Stimulated activated naive B cell treated with anti-CD40 and anti-IgM and Interleukin-4, amounts not matched to agents 10 μg/mL and 1 μg/mL and 100 μg/mL, for 72 hours (primary cell): ENCODE data around the gene ASPN.

Experiments used
- ATAC-seq, 2 donors: fragments of 150-1000 bp; cut with Tn5 transposase; replicated peaks; 2 replicates each; pipeline ENCODE4 v1.10.0; 2021; ENCODE audit warnings: moderate library complexity in 1 of 2
- DNase-seq: peaks from one replicate; pipeline ENCODE4 v3.0.0; 2021
- H3K27ac Mint-ChIP-seq: one replicate; pipeline ENCODE4 v1.8.0; 2022; ENCODE audit warnings: mild to moderate bottlenecking, mixed read lengths
- H3K27me3 Mint-ChIP-seq, 2 donors: one replicate each; pipeline ENCODE4 v1.8.0; 2022; ENCODE audit warnings: mixed read lengths in 2 of 2
- H3K36me3 Mint-ChIP-seq, 2 donors: one replicate each; pipeline ENCODE4 v1.8.0; 2022; ENCODE audit warnings: mixed read lengths in 2 of 2, mild to moderate bottlenecking in 1 of 2
- H3K4me1 Mint-ChIP-seq, 2 donors: one replicate each; pipeline ENCODE4 v1.8.0; 2022; ENCODE audit warnings: mixed read lengths in 2 of 2, mild to moderate bottlenecking in 1 of 2
- H3K4me3 Mint-ChIP-seq, 2 donors: one replicate each; pipeline ENCODE4 v1.8.0; 2022; ENCODE audit warnings: mild to moderate bottlenecking in 2 of 2, mixed read lengths in 2 of 2, moderate library complexity in 1 of 2
- H3K9me3 Mint-ChIP-seq, 2 donors: one replicate each; pipeline ENCODE4 v1.8.0; 2022; ENCODE audit warnings: mixed read lengths in 2 of 2, mild to moderate bottlenecking in 1 of 2

Gene ASPN

GRCh38 chr9:92513349-92513748 is 31.0 kb upstream of the ASPN start:
- H3K9me3 Mint-ChIP-seq: no peaks in the 10 kb centered on the region
- peaks cover 1 to 4% of the 10 kb centered on the region in 2 donors for H3K36me3 Mint-ChIP-seq
- H3K27me3 Mint-ChIP-seq: no peaks in the 10 kb centered on the region
- no peak overlapping the region for H3K4me3 Mint-ChIP-seq
- DNase-seq (no peak), ATAC-seq (no peak)
- no peak overlapping the region for H3K27ac Mint-ChIP-seq
- peaks cover 7 to 35% of the 10 kb centered on the region in 2 donors for H3K4me1 Mint-ChIP-seq

- H3K4me1 Mint-ChIP-seq: peaks cover 8 to 35% of the 10 kb centered on the region in 2 donors
- DNase-seq: no peak
- H3K27ac Mint-ChIP-seq: no peak overlapping the region
- no peaks in the 10 kb centered on the region for H3K27me3 Mint-ChIP-seq
- ATAC-seq: peak; percentile 74 to 82
- peak overlapping the region in 1 of 2 donors; percentile 9 for H3K4me3 Mint-ChIP-seq
- H3K9me3 Mint-ChIP-seq: no peaks in the 10 kb centered on the region
- H3K36me3 Mint-ChIP-seq: peaks cover 1 to 4% of the 10 kb centered on the region in 2 donors
Measured at GRCh38 chr9:92512622-92513021, 30.3 kb upstream of the ASPN start.

- ATAC-seq (peak; percentile 69 to 82), DNase-seq (no peak)
- H3K9me3 Mint-ChIP-seq: no peaks in the 10 kb centered on the region
- H3K27me3 Mint-ChIP-seq: no peaks in the 10 kb centered on the region
- H3K36me3 Mint-ChIP-seq: peaks cover 1 to 6% of the 10 kb centered on the region in 2 donors
- H3K4me3 Mint-ChIP-seq: no peak overlapping the region
- H3K4me1 Mint-ChIP-seq: peaks cover 8 to 35% of the 10 kb centered on the region in 2 donors
- H3K27ac Mint-ChIP-seq: no peak overlapping the region
Measured at GRCh38 chr9:92510747-92511146, 28.4 kb upstream of the ASPN start.

GRCh38 chr9:92509050-92509449 is 26.7 kb upstream of the ASPN start:
- H3K4me1 Mint-ChIP-seq: peaks cover 8 to 41% of the 10 kb centered on the region in 2 donors
- peaks cover 1 to 7% of the 10 kb centered on the region in 2 donors for H3K36me3 Mint-ChIP-seq
- H3K27me3 Mint-ChIP-seq: no peaks in the 10 kb centered on the region
- H3K9me3 Mint-ChIP-seq: no peaks in the 10 kb centered on the region
- no peak for DNase-seq
- no peak overlapping the region for H3K4me3 Mint-ChIP-seq
- no peak for ATAC-seq
- no peak overlapping the region for H3K27ac Mint-ChIP-seq

- no peaks in the 10 kb centered on the region for H3K9me3 Mint-ChIP-seq
- H3K27ac Mint-ChIP-seq: no peak overlapping the region
- no peak overlapping the region for H3K4me3 Mint-ChIP-seq
- H3K4me1 Mint-ChIP-seq: peaks cover 8 to 36% of the 10 kb centered on the region in 2 donors
- DNase-seq (no peak), ATAC-seq (no peak)
- H3K36me3 Mint-ChIP-seq: peaks cover 1 to 7% of the 10 kb centered on the region in 2 donors
- H3K27me3 Mint-ChIP-seq: no peaks in the 10 kb centered on the region
Measured at GRCh38 chr9:92508018-92508820, 25.9 kb upstream of the ASPN start.

GRCh38 chr9:92507496-92507895 is 25.2 kb upstream of the ASPN start:
- Mint-ChIP-seq H3K4me1 (peaks cover 5 to 29% of the 10 kb centered on the region in 2 donors), H3K9me3 (no peaks in the 10 kb centered on the region), H3K4me3 (no peak overlapping the region), H3K36me3 (peaks cover 1 to 7% of the 10 kb centered on the region in 2 donors), H3K27me3 (no peaks in the 10 kb centered on the region), H3K27ac (no peak overlapping the region)
- ATAC-seq (no peak), DNase-seq (no peak)

GRCh38 chr9:92507005-92507404 is 24.7 kb upstream of the ASPN start:
- ATAC-seq (no peak), DNase-seq (no peak)
- no peaks in the 10 kb centered on the region for H3K27me3 Mint-ChIP-seq
- no peak overlapping the region for H3K27ac Mint-ChIP-seq
- peaks cover 5 to 24% of the 10 kb centered on the region in 2 donors for H3K4me1 Mint-ChIP-seq
- no peaks in the 10 kb centered on the region for H3K9me3 Mint-ChIP-seq
- no peak overlapping the region for H3K4me3 Mint-ChIP-seq
- H3K36me3 Mint-ChIP-seq: peaks cover 1 to 7% of the 10 kb centered on the region in 2 donors

- peaks cover under 1 to 5% of the 10 kb centered on the region in 2 donors for H3K36me3 Mint-ChIP-seq
- H3K9me3 Mint-ChIP-seq: no peaks in the 10 kb centered on the region
- H3K27ac Mint-ChIP-seq: no peak overlapping the region
- no peaks in the 10 kb centered on the region for H3K27me3 Mint-ChIP-seq
- ATAC-seq (no peak), DNase-seq (no peak)
- H3K4me3 Mint-ChIP-seq: no peak overlapping the region
- peaks cover 3 to 17% of the 10 kb centered on the region in 2 donors for H3K4me1 Mint-ChIP-seq
Measured at GRCh38 chr9:92506184-92506857, 24.0 kb upstream of the ASPN start.

GRCh38 chr9:92504881-92505280 is 22.6 kb upstream of the ASPN start:
- Mint-ChIP-seq H3K4me1 (peaks cover 1 to 6% of the 10 kb centered on the region in 2 donors), H3K9me3 (no peaks in the 10 kb centered on the region), H3K36me3 (peaks cover 0 to 4% of the 10 kb centered on the region in 2 donors), H3K27me3 (no peaks in the 10 kb centered on the region), H3K4me3 (no peak overlapping the region), H3K27ac (peak overlapping the region; percentile 37)
- DNase-seq (no peak), ATAC-seq (no peak)

GRCh38 chr9:92503156-92503555 is 20.9 kb upstream of the ASPN start:
- Mint-ChIP-seq H3K4me3 (no peak overlapping the region), H3K9me3 (no peaks in the 10 kb centered on the region), H3K36me3 (peaks cover 0 to 4% of the 10 kb centered on the region in 2 donors), H3K27me3 (no peaks in the 10 kb centered on the region), H3K4me1 (peaks cover 1 to 6% of the 10 kb centered on the region in 2 donors), H3K27ac (no peak overlapping the region)
- DNase-seq (no peak), ATAC-seq (no peak)

- no peaks in the 10 kb centered on the region for H3K9me3 Mint-ChIP-seq
- no peak overlapping the region for H3K27ac Mint-ChIP-seq
- no peaks in the 10 kb centered on the region for H3K27me3 Mint-ChIP-seq
- peaks cover 2 to 4% of the 10 kb centered on the region in 2 donors for H3K36me3 Mint-ChIP-seq
- no peak overlapping the region for H3K4me3 Mint-ChIP-seq
- DNase-seq (no peak), ATAC-seq (peak; percentile 87 to 92)
- H3K4me1 Mint-ChIP-seq: peaks cover 0 to 6% of the 10 kb centered on the region in 2 donors
Measured at GRCh38 chr9:92501671-92502393, 19.5 kb upstream of the ASPN start.

GRCh38 chr9:92500725-92501124 is 18.4 kb upstream of the ASPN start:
- Mint-ChIP-seq H3K4me3 (no peak overlapping the region), H3K4me1 (peaks cover 0 to 6% of the 10 kb centered on the region in 2 donors), H3K9me3 (no peaks in the 10 kb centered on the region), H3K36me3 (peaks cover 1 to 2% of the 10 kb centered on the region in 2 donors), H3K27ac (no peak overlapping the region), H3K27me3 (no peaks in the 10 kb centered on the region)
- ATAC-seq (no peak), DNase-seq (no peak)

- no peaks in the 10 kb centered on the region for H3K27me3 Mint-ChIP-seq
- DNase-seq (no peak), ATAC-seq (no peak)
- H3K9me3 Mint-ChIP-seq: no peaks in the 10 kb centered on the region
- no peak overlapping the region for H3K27ac Mint-ChIP-seq
- peaks cover 0 to 1% of the 10 kb centered on the region in 2 donors for H3K4me1 Mint-ChIP-seq
- peaks cover 0 to 2% of the 10 kb centered on the region in 2 donors for H3K36me3 Mint-ChIP-seq
- no peak overlapping the region for H3K4me3 Mint-ChIP-seq
Measured at GRCh38 chr9:92499701-92500100, 17.4 kb upstream of the ASPN start.

GRCh38 chr9:92496396-92497176 is 14.3 kb upstream of the ASPN start:
- ATAC-seq (no peak), DNase-seq (no peak)
- H3K4me1 Mint-ChIP-seq: no peaks in the 10 kb centered on the region
- H3K36me3 Mint-ChIP-seq: peaks cover 0 to 2% of the 10 kb centered on the region in 2 donors
- no peaks in the 10 kb centered on the region for H3K9me3 Mint-ChIP-seq
- no peak overlapping the region for H3K27ac Mint-ChIP-seq
- H3K4me3 Mint-ChIP-seq: no peak overlapping the region
- no peaks in the 10 kb centered on the region for H3K27me3 Mint-ChIP-seq
